Measurements from ENCODE around the gene ADAMTS8.

Gene ADAMTS8

GRCh38 chr11:130421697-130422096 lies 6.7 kb downstream of the ADAMTS8 start:
- Mint-ChIP-seq H3K36me3 (ENCODE audit: low read depth) (no peaks in the 10 kb centered on the region), H3K4me1 (peaks cover 18% of the 10 kb centered on the region), H3K9me3 (no peaks in the 10 kb centered on the region), H3K27ac (no peak overlapping the region), H3K27me3 (ENCODE audit: low read depth) (peaks cover 60% of the 10 kb centered on the region), H3K4me3 (no peak overlapping the region)
- TF ChIP-seq CTCF (IDR thresholded peaks at IDR 0.05; ENCODE audit: unreplicated experiment in 3 of 3) = no peak

GRCh38 chr11:130421199-130421585 lies 7.2 kb downstream of the ADAMTS8 start:
- peaks cover 21% of the 10 kb centered on the region for H3K4me1 Mint-ChIP-seq
- TF ChIP-seq CTCF (IDR thresholded peaks at IDR 0.05; ENCODE audit: unreplicated experiment in 3 of 3) = no peak
- no peak overlapping the region for H3K27ac Mint-ChIP-seq
- H3K4me3 Mint-ChIP-seq = no peak overlapping the region
- no peaks in the 10 kb centered on the region for H3K36me3 Mint-ChIP-seq (ENCODE audit: low read depth)
- H3K27me3 Mint-ChIP-seq (ENCODE audit: low read depth) = peaks cover 60% of the 10 kb centered on the region
- no peaks in the 10 kb centered on the region for H3K9me3 Mint-ChIP-seq

GRCh38 chr11:130420478-130421198 lies 7.8 kb downstream of the ADAMTS8 start:
- Mint-ChIP-seq H3K4me1 (peaks cover 25% of the 10 kb centered on the region), H3K9me3 (no peaks in the 10 kb centered on the region), H3K27ac (no peak overlapping the region), H3K36me3 (ENCODE audit: low read depth) (no peaks in the 10 kb centered on the region), H3K4me3 (no peak overlapping the region), H3K27me3 (ENCODE audit: low read depth) (peaks cover 57% of the 10 kb centered on the region)
- no peak for TF ChIP-seq CTCF (IDR thresholded peaks at IDR 0.05; ENCODE audit: unreplicated experiment in 3 of 3)

- Mint-ChIP-seq H3K27ac (peak overlapping the region in 1 of 3 experiments; percentile 73), H3K4me3 (no peak overlapping the region), H3K36me3 (ENCODE audit: low read depth) (no peaks in the 10 kb centered on the region), H3K4me1 (peaks cover 27% of the 10 kb centered on the region), H3K9me3 (no peaks in the 10 kb centered on the region), H3K27me3 (ENCODE audit: low read depth) (peaks cover 55% of the 10 kb centered on the region)
- TF ChIP-seq CTCF (IDR thresholded peaks at IDR 0.05; ENCODE audit: unreplicated experiment in 3 of 3) = no peak
These were observed 9.7 kb downstream of the ADAMTS8 start for GRCh38 chr11:130418756-130419155.

- Mint-ChIP-seq H3K36me3 (ENCODE audit: low read depth) (no peaks in the 10 kb centered on the region), H3K4me1 (peaks cover 29% of the 10 kb centered on the region), H3K9me3 (no peaks in the 10 kb centered on the region), H3K4me3 (no peak overlapping the region), H3K27ac (peak overlapping the region in 1 of 3 experiments; percentile 73), H3K27me3 (ENCODE audit: low read depth) (peaks cover 53% of the 10 kb centered on the region)
- no peak for TF ChIP-seq CTCF (IDR thresholded peaks at IDR 0.05; ENCODE audit: unreplicated experiment in 3 of 3)
These were observed 10.2 kb downstream of the ADAMTS8 start for GRCh38 chr11:130418210-130418609.

GRCh38 chr11:130416906-130417305 lies 11.5 kb downstream of the ADAMTS8 start:
- Mint-ChIP-seq H3K9me3 (no peaks in the 10 kb centered on the region), H3K4me1 (peaks cover 35% of the 10 kb centered on the region), H3K4me3 (no peak overlapping the region), H3K27ac (no peak overlapping the region), H3K27me3 (ENCODE audit: low read depth) (peaks cover 51% of the 10 kb centered on the region), H3K36me3 (ENCODE audit: low read depth) (no peaks in the 10 kb centered on the region)
- TF ChIP-seq CTCF (IDR thresholded peaks at IDR 0.05; ENCODE audit: unreplicated experiment in 3 of 3) = no peak
